Right lobe of liver (tissue), 6 donors: Measurements from ENCODE around the gene ALDH16A1. TPM values are rescaled to one million over a fixed set of nuclear protein-coding genes. Genes with fewer than 3 reads are reported as not detected.

Experiments used
- ATAC-seq, 4 donors: fragments of 200-7000 bp; cut with Tn5 transposase; one replicate each; pipeline ENCODE4 v1.9.1; 2020; ENCODE audit warnings: mild to moderate bottlenecking in 4 of 4, moderate library complexity in 4 of 4
- DNase-seq, 3 donors: peaks; one replicate each; pipeline ENCODE4 v3.0.0-alpha.2; 2020
- H3K27ac ChIP-seq, 3 donors: fragments of 200-600 bp; one replicate each; pipeline ENCODE4 v1.8.0; 2022
- H3K27me3 ChIP-seq, 2 donors: fragments of 200-600 bp; one replicate each; pipeline ENCODE4 v1.8.0; 2022
- H3K36me3 ChIP-seq, 4 donors: fragments of 200-600 bp; sonication (generic) in 1 of 4; one replicate each; pipeline versions ENCODE4 v1.5.1 to v1.8.0; 2017 to 2022; ENCODE audit warnings: control low read depth in 1 of 4
- H3K4me1 ChIP-seq, 4 donors: fragments of 200-600 bp; sonication (generic) in 1 of 4; one replicate each; pipeline versions ENCODE4 v1.5.1 to v1.8.0; 2017 to 2022; ENCODE audit warnings: control low read depth in 1 of 4
- H3K4me3 ChIP-seq, 3 donors: fragments of 200-600 bp; one replicate each; pipeline ENCODE4 v1.8.0; 2022
- H3K9me3 ChIP-seq, 4 donors: fragments of 200-600 bp; sonication (generic) in 1 of 4; one replicate each; pipeline versions ENCODE4 v1.5.1 to v1.8.0; 2017 to 2022; ENCODE audit warnings: control low read depth in 1 of 4
- POLR2A ChIP-seq: fragments of 450-650 bp; IDR thresholded peaks from one replicate; pipeline ENCODE4 v1.6.1; 2017; ENCODE audit warnings: antibody characterized with exemption, mild to moderate bottlenecking
- WGBS: methylation state at CpG from one replicate; pipeline ENCODE4 v1.1.6; 2018; ENCODE audit warnings: low coverage, low lambda C conversion rate; ENCODE audit not compliant: insufficient coverage; ENCODE audit errors: missing lambda C conversion rate; 5-methylcytosine and 5-hydroxymethylcytosine counted together
- intact Hi-C, 2 donors: fragments of 100-400 bp; cut with DNase I; formaldehyde crosslinking; loops; one replicate each; pipeline versions ENCODE4 v1.11.2 to v1.14.1; 2022
- total RNA-seq, 6 experiments: library from RNA; depleted of rRNA in 2 of 6; stranded (reverse); fragments of >200 nt in 2 of 6; fragmentation: NEBNext Ultra II Directional in 3 of 6; extraction: Animal tissue kit (Norgen Biotek cat#: 25700) in 3 of 6; gene quantifications; one replicate each; pipeline versions ENCODE4 v1.1.0 to v1.2.4, GENCODE V29; 2016 to 2023
- TF ChIP-seq, protein P1 (sequence below), 4 donors: fragments of 200-600 bp in 3 of 4; fragments of 450-650 bp in 1 of 4; IDR thresholded peaks; one replicate each; pipeline versions ENCODE4 v1.5.1 to v1.8.0; 2016 to 2022; ENCODE audit warnings: antibody characterized with exemption in 4 of 4, mild to moderate bottlenecking in 2 of 4
- donor health status: DM: no; HTN: yes; CAD: no.
- donor health status: DM: no; HTN: no; CAD: no.
- donor health status: DM: no; HTN: no; CAD: no.
- donor health status: DM: no; HTN: yes; CAD: no.
- donor health status: DM: no; HTN: yes; CAD: no.

Gene ALDH16A1
- total RNA-seq, 6 experiments from 2014 or later, result 14.4 to 29.6 (median 19.8) TPM

DNA sequence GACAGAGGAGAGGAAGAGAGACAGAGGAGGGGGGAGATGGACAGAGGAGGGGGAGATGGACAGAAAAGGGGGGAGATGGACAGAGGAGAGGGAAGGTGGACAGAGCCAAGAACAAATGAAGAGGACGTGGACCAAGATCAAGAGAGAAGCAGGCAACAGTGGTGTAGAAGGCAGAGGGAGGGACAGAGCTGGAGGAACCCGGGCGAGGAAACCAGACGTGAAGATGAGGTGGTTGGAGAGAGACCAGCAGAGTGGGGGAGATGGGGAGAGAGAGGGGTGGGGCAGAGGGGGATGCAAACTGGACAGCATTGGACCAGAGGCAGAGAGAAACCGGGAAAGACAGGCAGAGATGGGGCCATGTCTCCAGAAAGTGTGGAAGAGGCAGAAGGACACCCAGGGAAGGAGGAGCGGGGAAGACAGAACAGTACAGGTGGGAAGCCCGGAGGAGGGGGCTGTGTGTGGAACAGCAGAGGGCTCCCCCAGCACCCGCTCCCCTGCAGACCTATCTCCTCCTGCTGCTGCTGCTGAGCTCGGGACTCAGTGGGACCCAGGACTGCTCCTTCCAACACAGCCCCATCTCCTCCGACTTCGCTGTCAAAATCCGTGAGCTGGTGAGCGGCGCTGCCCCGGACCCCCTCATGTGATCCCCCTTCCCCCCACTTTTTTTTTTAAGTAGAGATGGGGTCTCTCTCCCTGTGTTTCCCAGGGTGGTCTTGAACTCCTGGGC is 22.3 kb downstream of the ALDH16A1 start:
- TF ChIP-seq POLR2A, result no peak
- TF ChIP-seq, protein P1, sequence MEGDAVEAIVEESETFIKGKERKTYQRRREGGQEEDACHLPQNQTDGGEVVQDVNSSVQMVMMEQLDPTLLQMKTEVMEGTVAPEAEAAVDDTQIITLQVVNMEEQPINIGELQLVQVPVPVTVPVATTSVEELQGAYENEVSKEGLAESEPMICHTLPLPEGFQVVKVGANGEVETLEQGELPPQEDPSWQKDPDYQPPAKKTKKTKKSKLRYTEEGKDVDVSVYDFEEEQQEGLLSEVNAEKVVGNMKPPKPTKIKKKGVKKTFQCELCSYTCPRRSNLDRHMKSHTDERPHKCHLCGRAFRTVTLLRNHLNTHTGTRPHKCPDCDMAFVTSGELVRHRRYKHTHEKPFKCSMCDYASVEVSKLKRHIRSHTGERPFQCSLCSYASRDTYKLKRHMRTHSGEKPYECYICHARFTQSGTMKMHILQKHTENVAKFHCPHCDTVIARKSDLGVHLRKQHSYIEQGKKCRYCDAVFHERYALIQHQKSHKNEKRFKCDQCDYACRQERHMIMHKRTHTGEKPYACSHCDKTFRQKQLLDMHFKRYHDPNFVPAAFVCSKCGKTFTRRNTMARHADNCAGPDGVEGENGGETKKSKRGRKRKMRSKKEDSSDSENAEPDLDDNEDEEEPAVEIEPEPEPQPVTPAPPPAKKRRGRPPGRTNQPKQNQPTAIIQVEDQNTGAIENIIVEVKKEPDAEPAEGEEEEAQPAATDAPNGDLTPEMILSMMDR (IDR thresholded peaks at IDR 0.05), result no peak
- H3K4me1 ChIP-seq, result peaks cover 0 to 5% (median 0%) of the 10 kb centered on the region in 4 donors
- H3K4me3 ChIP-seq, result no peak overlapping the region
- H3K9me3 ChIP-seq, result no peaks in the 10 kb centered on the region
- ATAC-seq (no peak), DNase-seq (no peak)
- WGBS, result 56% methylated on average over 13 of the region's 15 CpGs
- H3K27ac ChIP-seq, result no peak overlapping the region
- no peaks in the 10 kb centered on the region for H3K36me3 ChIP-seq
- intact Hi-C loops, result no loop called here
- no peaks in the 10 kb centered on the region for H3K27me3 ChIP-seq

DNA sequence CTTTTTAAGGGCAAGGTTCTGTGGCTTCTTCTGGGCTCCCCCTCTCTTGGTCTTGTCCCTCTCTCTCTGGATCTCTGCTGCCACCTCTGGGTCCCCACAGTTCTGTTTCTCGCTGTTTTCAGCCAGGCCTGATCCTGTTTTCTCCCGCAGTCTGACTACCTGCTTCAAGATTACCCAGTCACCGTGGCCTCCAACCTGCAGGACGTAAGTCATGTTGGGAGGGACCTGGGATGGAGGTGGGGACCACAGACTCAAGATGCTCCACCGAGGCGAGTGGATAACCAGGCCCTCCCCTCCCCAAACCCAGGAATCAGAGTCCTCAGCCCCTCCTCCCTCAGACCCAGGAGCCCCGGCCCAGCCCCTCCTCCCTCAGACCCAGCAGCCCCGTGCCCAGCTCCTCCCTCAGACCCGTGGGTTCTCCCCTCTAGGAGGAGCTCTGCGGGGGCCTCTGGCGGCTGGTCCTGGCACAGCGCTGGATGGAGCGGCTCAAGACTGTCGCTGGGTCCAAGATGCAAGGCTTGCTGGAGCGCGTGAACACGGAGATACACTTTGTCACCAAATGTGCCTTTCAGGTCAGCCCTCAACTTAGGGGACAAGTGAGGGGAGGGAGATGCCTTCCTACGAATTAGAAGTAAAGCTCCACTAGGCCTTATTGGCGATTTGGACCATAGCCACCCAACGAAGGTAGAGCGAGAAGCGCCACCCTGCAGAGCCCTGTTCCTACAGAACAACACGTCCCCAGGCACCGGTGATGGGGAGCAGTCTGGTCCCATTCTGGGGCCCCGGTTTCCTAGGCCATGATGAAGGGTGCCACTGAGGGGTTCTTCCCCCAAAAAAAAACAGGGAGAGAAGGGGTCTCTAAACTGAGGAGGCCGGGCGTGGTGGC is 23.2 kb downstream of the ALDH16A1 start:
- H3K27ac ChIP-seq, result no peak overlapping the region
- no peak for DNase-seq
- no peaks in the 10 kb centered on the region for H3K27me3 ChIP-seq
- TF ChIP-seq, protein P1 (IDR thresholded peaks at IDR 0.05), result no peak
- TF ChIP-seq POLR2A, result no peak
- ATAC-seq, result no peak
- H3K4me3 ChIP-seq, result no peak overlapping the region
- H3K9me3 ChIP-seq, result no peaks in the 10 kb centered on the region
- intact Hi-C loops, result no loop called here
- peaks cover 0 to 5% (median 0%) of the 10 kb centered on the region in 4 donors for H3K4me1 ChIP-seq
- 74% methylated on average over 6 of the region's 27 CpGs for WGBS
- H3K36me3 ChIP-seq, result no peaks in the 10 kb centered on the region

DNA sequence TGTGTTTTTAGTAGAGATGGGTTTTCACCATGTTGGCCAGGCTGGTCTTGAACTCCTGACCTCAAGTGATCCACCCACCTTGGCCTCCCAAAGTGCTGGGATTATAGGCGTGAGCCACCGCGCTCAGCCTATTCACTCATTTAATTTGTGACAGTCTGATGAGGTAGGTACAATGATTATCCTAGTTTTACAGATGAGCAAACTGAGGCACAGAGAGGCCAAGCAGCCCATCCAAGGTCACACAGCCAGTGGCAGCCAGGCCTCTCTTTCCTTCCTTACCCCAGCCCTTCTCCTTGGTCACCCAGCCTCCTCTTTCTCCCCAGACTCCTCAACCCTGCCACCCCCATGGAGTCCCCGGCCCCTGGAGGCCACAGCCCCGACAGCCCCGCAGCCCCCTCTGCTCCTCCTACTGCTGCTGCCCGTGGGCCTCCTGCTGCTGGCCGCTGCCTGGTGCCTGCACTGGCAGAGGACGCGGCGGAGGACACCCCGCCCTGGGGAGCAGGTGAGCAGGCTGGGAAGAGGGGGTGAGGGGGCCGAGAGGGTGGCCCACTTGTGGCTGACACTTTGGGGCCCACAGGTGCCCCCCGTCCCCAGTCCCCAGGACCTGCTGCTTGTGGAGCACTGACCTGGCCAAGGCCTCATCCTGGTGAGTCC is 27.1 kb downstream of the ALDH16A1 start:
- peak in 1 of 4 donors; percentile 28 for ATAC-seq
- WGBS, result 90% methylated on average over 4 of the region's 14 CpGs
- intact Hi-C loops, result no loop called here

DNA sequence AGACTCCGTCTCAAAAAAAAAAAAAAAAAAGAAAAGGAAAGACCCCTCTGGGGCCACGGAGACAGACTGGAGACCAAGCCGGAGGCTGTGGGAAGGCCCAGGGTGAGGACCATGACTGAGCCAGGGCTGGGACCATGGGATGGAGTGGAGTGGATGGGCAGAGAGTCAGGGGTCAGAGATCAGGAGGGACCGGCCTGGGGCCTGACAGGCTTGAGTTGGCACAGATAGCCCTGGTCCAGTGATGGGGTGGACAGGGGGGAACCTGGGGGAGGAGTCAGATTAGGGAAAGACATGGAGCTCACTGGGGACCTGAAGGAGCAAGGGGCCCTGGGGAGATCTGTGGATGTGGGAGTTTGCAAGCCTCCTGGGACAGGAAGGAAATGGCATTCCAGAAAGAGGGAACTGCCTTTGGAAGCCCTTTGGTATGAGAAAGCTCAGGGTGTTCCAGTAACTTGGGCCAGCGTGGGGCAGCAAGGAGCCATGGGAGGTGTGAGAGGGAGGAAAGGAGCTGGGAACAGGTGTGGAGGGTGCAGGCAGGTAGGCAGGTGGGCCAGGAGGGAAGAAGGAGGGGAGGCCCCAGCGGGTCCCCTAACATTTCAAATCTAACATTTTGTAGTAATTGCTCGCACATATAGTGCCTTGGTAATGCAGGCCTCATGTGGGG is 28.1 kb downstream of the ALDH16A1 start:
- intact Hi-C loops, result no loop called here
- 93% methylated on average over 2 of the region's 7 CpGs for WGBS
- ATAC-seq, result peak in 1 of 4 donors; percentile 23
- TF ChIP-seq, protein P1 (IDR thresholded peaks at IDR 0.05), result no peak
- TF ChIP-seq POLR2A, result no peak
- H3K27me3 ChIP-seq, result no peaks in the 10 kb centered on the region
- H3K4me3 ChIP-seq, result no peak overlapping the region
- H3K4me1 ChIP-seq, result no peaks in the 10 kb centered on the region
- no peaks in the 10 kb centered on the region for H3K36me3 ChIP-seq
- no peak for DNase-seq
- no peak overlapping the region for H3K27ac ChIP-seq
- no peaks in the 10 kb centered on the region for H3K9me3 ChIP-seq

More for the DNA sequence above, 27.1 kb downstream of the ALDH16A1 start:
- TF ChIP-seq, protein P1 (IDR thresholded peaks at IDR 0.05), result no peak
- Histone ChIP-seq H3K4me1 (no peaks in the 10 kb centered on the region), H3K4me3 (no peak overlapping the region), H3K27ac (no peak overlapping the region), H3K9me3 (no peaks in the 10 kb centered on the region), H3K27me3 (no peaks in the 10 kb centered on the region), H3K36me3 (no peaks in the 10 kb centered on the region)
- DNase-seq, result no peak
